GM12878 (cell line): Measurements from ENCODE around the gene ZDHHC14. TPM values are rescaled to one million over a fixed set of nuclear protein-coding genes. Genes with fewer than 3 reads are reported as not detected.

ENCODE experiments used
- ATAC-seq: fragments of 200-7000 bp; cut with Tn5 transposase; 3 replicates; pipeline ENCODE4 v1.9.1; 2020; ENCODE audit warnings: mild to moderate bottlenecking, moderate library complexity
- BruUV-seq: library from RNA; stranded (reverse); fragments of 400-500 nt; replicated peaks from 2 replicates; lab custom pipeline; 2021; lab: Mats Ljungman, UMichigan
- CTCF ChIA-PET: fragments of 300-600 bp; sonication (Branson Sonifier 250); formaldehyde crosslinking; extraction: SDS; loops from one replicate; lab custom pipeline; 2021; ENCODE audit warnings: inconsistent platforms; lab: Yijun Ruan, JAX
- POLR2A ChIA-PET: fragments of 350-600 bp; formaldehyde crosslinking; extraction: SDS; loops from one replicate; lab custom pipeline; 2021; ENCODE audit warnings: inconsistent platforms; lab: Charles Lee
- RAD21 ChIA-PET: fragments of 300-600 bp; sonication (Branson Sonifier 250); formaldehyde crosslinking; loops from one replicate; lab custom pipeline; 2023; ENCODE audit warnings: antibody characterized with exemption; ENCODE audit not compliant: unreplicated experiment; lab: Charles Lee
- SMC1A ChIA-PET: fragments of 300-600 bp; sonication (Branson Sonifier 250); formaldehyde crosslinking; loops from one replicate; lab custom pipeline; 2023; ENCODE audit not compliant: unreplicated experiment, uncharacterized antibody; lab: Charles Lee
- DNase-seq: peaks from one replicate; pipeline ENCODE4 v3.0.0-alpha.2; 2011; ENCODE audit warnings: low read depth, low spot score
- FAIRE-seq: peaks from 3 replicates; lab custom pipeline; 2011; peaks lifted over from hg19 to GRCh38; lab: Jason Lieb, UNC
- H2AFZ ChIP-seq: 2 replicates; pipeline ENCODE4 v1.6.0; 2011; ENCODE audit warnings: low read depth, low read length, control low read depth; ENCODE audit not compliant: control insufficient read depth
- H3K27ac ChIP-seq: 2 replicates; pipeline ENCODE4 v1.5.1; 2011; ENCODE audit warnings: control low read depth; ENCODE audit not compliant: control insufficient read depth, insufficient read depth
- H3K27me3 ChIP-seq, 2 experiments: replicated peaks in 1 of 2; 2 replicates each; pipeline versions ENCODE4 v1.6.0 to v1.6.1; 2011; ENCODE audit warnings: low read length in 1 of 2; ENCODE audit not compliant: control insufficient read depth in 2 of 2, insufficient read depth in 2 of 2
- H3K36me3 ChIP-seq, 2 experiments: 2 replicates each; pipeline ENCODE4 v1.5.1; 2011; ENCODE audit warnings: low read length in 1 of 2; ENCODE audit not compliant: control insufficient read depth in 2 of 2, insufficient read depth in 2 of 2
- H3K4me1 ChIP-seq: 2 replicates; pipeline ENCODE4 v1.6.1; 2011; ENCODE audit warnings: mild to moderate bottlenecking, low read length, moderate library complexity, mixed read lengths; ENCODE audit not compliant: control insufficient read depth, insufficient read depth
- H3K4me2 ChIP-seq: 2 replicates; pipeline ENCODE4 v1.6.0; 2011; ENCODE audit warnings: control low read depth; ENCODE audit not compliant: control insufficient read depth, insufficient read depth
- H3K4me3 ChIP-seq: fragments of 200-600 bp; sonication (generic); 2 replicates; pipeline ENCODE4 v1.5.1; 2016
- H3K79me2 ChIP-seq: 2 replicates; pipeline ENCODE4 v1.6.0; 2011; ENCODE audit warnings: low read length; ENCODE audit not compliant: control insufficient read depth, insufficient read depth
- H3K9ac ChIP-seq: 2 replicates; pipeline ENCODE4 v1.8.0; 2011; ENCODE audit warnings: low read length, control low read depth, mixed read lengths; ENCODE audit not compliant: control insufficient read depth, insufficient read depth
- H3K9me3 ChIP-seq: replicated peaks from 3 replicates; pipeline ENCODE4 v1.5.1; 2011; ENCODE audit warnings: mild to moderate bottlenecking, low read length; ENCODE audit not compliant: control insufficient read depth, insufficient read depth
- H4K20me1 ChIP-seq: 2 replicates; pipeline ENCODE4 v1.6.0; 2011; ENCODE audit not compliant: control insufficient read depth, insufficient read depth
- ATF2 ChIP-seq: IDR thresholded peaks from 2 replicates; pipeline ENCODE4 v1.6.1; 2012; ENCODE audit warnings: low read length, inconsistent platforms
- ATF7 ChIP-seq: fragments of 450-650 bp; IDR thresholded peaks from 2 replicates; pipeline ENCODE4 v1.6.1; 2016; ENCODE audit warnings: low read depth, mild to moderate bottlenecking
- BACH1 ChIP-seq: fragments of 450-650 bp; IDR thresholded peaks from 2 replicates; pipeline ENCODE4 v1.6.1; 2017; ENCODE audit warnings: mild to moderate bottlenecking, borderline replicate concordance
- BMI1 ChIP-seq: fragments of 450-650 bp; IDR thresholded peaks from 2 replicates; pipeline ENCODE4 v1.6.1; 2016; ENCODE audit warnings: mild to moderate bottlenecking, moderate library complexity, borderline replicate concordance
- CEBPB ChIP-seq, 2 experiments: fragments of 150-350 bp in 1 of 2; IDR thresholded peaks; 2 replicates each; pipeline ENCODE4 v1.6.1; 2012 to 2014; ENCODE audit warnings: low read depth in 2 of 2, low read length in 2 of 2, borderline replicate concordance in 1 of 2, inconsistent platforms in 1 of 2
- EP300 ChIP-seq, 2 experiments: fragments of 150-350 bp in 1 of 2; IDR thresholded peaks; 2 replicates each; pipeline ENCODE4 v1.6.1; 2011 to 2012; ENCODE audit warnings: low read depth in 2 of 2, low read length in 2 of 2, borderline replicate concordance in 1 of 2, improper control_type of control experiment in 1 of 2, inconsistent platforms in 1 of 2; ENCODE audit not compliant: control insufficient read depth in 1 of 2
- ETV6 ChIP-seq, 2 experiments: fragments of 450-650 bp in 1 of 2; IDR thresholded peaks in 1 of 2; conservative IDR thresholded peaks in 1 of 2; 2 replicates each; pipeline ENCODE4 v1.6.1; 2014; ENCODE audit warnings: antibody characterized with exemption in 1 of 2, borderline replicate concordance in 1 of 2, low read depth in 1 of 2, mild to moderate bottlenecking in 1 of 2, moderate library complexity in 1 of 2
- EZH2 ChIP-seq: IDR thresholded peaks from 2 replicates; pipeline ENCODE4 v1.6.1; 2012; ENCODE audit warnings: low read depth, mild to moderate bottlenecking, control low read depth, inconsistent platforms, low read length, borderline replicate concordance; ENCODE audit not compliant: control insufficient read depth
- GABPA ChIP-seq: IDR thresholded peaks from 2 replicates; pipeline ENCODE4 v1.6.1; 2014; ENCODE audit warnings: antibody characterized with exemption, low read depth, mild to moderate bottlenecking, inconsistent platforms
- IKZF2 ChIP-seq, 2 experiments: fragments of 450-650 bp; IDR thresholded peaks; 2 replicates each; pipeline ENCODE4 v1.6.1; 2017; ENCODE audit warnings: mild to moderate bottlenecking in 2 of 2, moderate library complexity in 2 of 2
- IRF3 ChIP-seq: fragments of 450-650 bp; IDR thresholded peaks from 2 replicates; pipeline ENCODE4 v1.6.1; 2014; ENCODE audit warnings: mild to moderate bottlenecking
- JUNB ChIP-seq: IDR thresholded peaks from 2 replicates; pipeline ENCODE4 v1.6.1; 2016; ENCODE audit warnings: antibody characterized with exemption, mild to moderate bottlenecking
- MTA3 ChIP-seq: IDR thresholded peaks from 2 replicates; pipeline ENCODE4 v1.6.1; 2012; ENCODE audit warnings: low read length, inconsistent platforms, borderline replicate concordance
- NRF1 ChIP-seq: conservative IDR thresholded peaks from 2 replicates; pipeline ENCODE4 v1.6.1; 2011; ENCODE audit warnings: mild to moderate bottlenecking, low read depth, low read length, improper control_type of control experiment
- PAX8 ChIP-seq: fragments of 450-650 bp; IDR thresholded peaks from 2 replicates; pipeline ENCODE4 v1.6.1; 2017; ENCODE audit warnings: mild to moderate bottlenecking, moderate library complexity
- RB1 ChIP-seq: fragments of 450-650 bp; formaldehyde crosslinking; IDR thresholded peaks from 2 replicates; pipeline ENCODE4 v1.6.1; 2017; ENCODE audit warnings: mild to moderate bottlenecking, borderline replicate concordance
- TAF1 ChIP-seq: IDR thresholded peaks from 2 replicates; pipeline ENCODE4 v1.6.1; 2011; ENCODE audit warnings: mild to moderate bottlenecking, low read depth, low read length, borderline replicate concordance
- TBL1XR1 ChIP-seq: IDR thresholded peaks from 2 replicates; pipeline ENCODE4 v1.6.1; 2012; ENCODE audit warnings: low read depth, low read length, improper control_type of control experiment
- ZNF384 ChIP-seq: IDR thresholded peaks from 2 replicates; pipeline ENCODE4 v1.6.1; 2012; ENCODE audit warnings: low read depth, mild to moderate bottlenecking, low read length, improper control_type of control experiment, borderline replicate concordance
- WGBS: methylation state at CpG from one replicate; pipeline ENCODE4 v1.1.6; 2016; ENCODE audit warnings: low lambda C conversion rate; ENCODE audit not compliant: insufficient replicate concordance, insufficient coverage; ENCODE audit errors: missing lambda C conversion rate; 5-methylcytosine and 5-hydroxymethylcytosine counted together
- in situ Hi-C: fragments of 300-500 bp; cut with MboI; formaldehyde crosslinking; loops from 9 replicates; pipeline ENCODE4 v1.14.3; 2018; ENCODE audit warnings: mixed read lengths
- intact Hi-C: fragments of 100-400 bp; cut with micrococcal nuclease; formaldehyde crosslinking; loops from one replicate; pipeline ENCODE4 v1.14.2; 2022; ENCODE audit not compliant: unreplicated experiment
- polyA plus RNA-seq, 11 experiments: library from polyadenylated mRNA; depleted of rRNA in 4 of 11; unstranded in 6 of 11; stranded (reverse) in 5 of 11; fragments of >200 nt; fragmentation: Nextera tagmentation in 4 of 11; fragmentation: Illumina TruSeq in 1 of 11; extraction: Ambion mirVana in 4 of 11; extraction: Trizol in 1 of 11; gene quantifications; 1 replicate in 1 of 11; 2 replicates in 10 of 11; pipeline versions ENCODE4 v1.2.1 to v1.2.3, GENCODE V29; 2011 to 2016; ENCODE audit warnings: inconsistent platforms in 2 of 11, missing spikeins in 2 of 11, low read depth in 1 of 11
- total RNA-seq, 4 experiments: library from RNA; depleted of rRNA in 3 of 4; stranded (reverse); fragments of >200 nt in 3 of 4; fragmentation: Illumina TruSeq in 1 of 4; extraction: Trizol in 1 of 4; gene quantifications; 2 replicates each; pipeline versions ENCODE4 v1.2.1 to v1.2.3, GENCODE V29; 2013 to 2021

ZDHHC14 gene
- total and polyA plus RNA-seq, 10 of the 15 experiments (the other 5 are each of a cell fraction or from before 2014, with no cell fraction given), result 0.15 to 16.0 (median 0.76) TPM; not detected in 1

GRCh38 chr6:157552820-157553485 lies 172.0 kb downstream of the ZDHHC14 start:
- H3K9me3 ChIP-seq, result no peaks in the 10 kb centered on the region; the same call in 1 of the 3 replicates
- FAIRE-seq (no peak), ATAC-seq (no peak), DNase-seq (no peak)
- H3K4me1 ChIP-seq, result peaks cover 17% of the 10 kb centered on the region
- RAD21 ChIA-PET, result no interaction called here
- H3K9ac ChIP-seq, result no peak overlapping the region
- H3K4me2 ChIP-seq, result no peak overlapping the region
- no peaks in the 10 kb centered on the region for H3K79me2 ChIP-seq
- CTCF ChIA-PET, result no interaction called here
- in situ Hi-C loops, result no loop called here
- peaks cover 0 to 2% of the 10 kb centered on the region in 2 experiments; a peak in 2 of 4 replicates for H3K36me3 ChIP-seq
- 65% methylated on average over 5 of the region's 5 CpGs for WGBS
- POLR2A ChIA-PET, result no interaction called here
- H2AFZ ChIP-seq, result no peak overlapping the region
- no peaks in the 10 kb centered on the region for H3K27me3 ChIP-seq
- SMC1A ChIA-PET, result interaction anchor here (0.6 to 2.3 kb wide), 3 partner anchors 9 to 61 kb away, joined by 5 to 10 read pairs (median 5); no protein-coding TSS in a partner anchor
- no peak overlapping the region for H3K4me3 ChIP-seq
- no TSS peak for BruUV-seq
- H4K20me1 ChIP-seq, result no peaks in the 10 kb centered on the region
- H3K27ac ChIP-seq, result no peak overlapping the region
- intact Hi-C loops, result no loop called here
- TF ChIP-seq TAF1 (no peak), BACH1 (no peak), MTA3 (no peak), JUNB (no peak), EZH2 (no peak), GABPA (no peak), RB1 (no peak), ETV6 (conservative IDR thresholded peaks at IDR 0.05 in 1 of 2, IDR thresholded peaks at IDR 0.05 in 1 of 2; ENCODE audit: borderline replicate concordance in 1 of 2, low read depth in 1 of 2) (no peak), TBL1XR1 (no peak), CEBPB (IDR thresholded peaks at IDR 0.05; ENCODE audit: borderline replicate concordance in 1 of 2, low read depth in 2 of 2, low read length in 2 of 2) (no peak), ATF7 (no peak), EP300 (IDR thresholded peaks at IDR 0.05; ENCODE audit: borderline replicate concordance in 1 of 2, control insufficient read depth in 1 of 2, low read depth in 2 of 2, low read length in 2 of 2) (no peak), BMI1 (no peak), IRF3 (no peak), ZNF384 (no peak), ATF2 (no peak), IKZF2 (IDR thresholded peaks at IDR 0.05) (no peak), NRF1 (no peak), PAX8 (no peak)
